ENCODE data around the gene VIL1. TPM values are rescaled to one million over a fixed set of nuclear protein-coding genes. Genes with fewer than 3 reads are reported as not detected.

The VIL1 gene
- total RNA-seq (9.0 TPM), polyA plus RNA-seq (ENCODE audit: insufficient read depth, low read depth, low replicate concordance) (10.5 TPM)
- long read RNA-seq, donor 1, full-length matches to known transcripts = 4 of 4 reads
- long read RNA-seq, donor 1, partial matches to known transcripts = 0 of 4 reads
- long read RNA-seq, donor 1, other reads (novel, unspliced or antisense) = 0 of 4 reads
- long read RNA-seq, donor 2, full-length matches to known transcripts = 2 of 19 reads
- long read RNA-seq, donor 2, partial matches to known transcripts = 17 of 19 reads
- long read RNA-seq, donor 2, other reads (novel, unspliced or antisense) = 0 of 19 reads
- long read RNA-seq, donor 3, full-length matches to known transcripts = 3 of 3 reads
- long read RNA-seq, donor 3, partial matches to known transcripts = 0 of 3 reads
- long read RNA-seq, donor 3, other reads (novel, unspliced or antisense) = 0 of 3 reads
- long read RNA-seq, donor 4, full-length matches to known transcripts = 1 of 1 reads
- long read RNA-seq, donor 4, partial matches to known transcripts = 0 of 1 reads
- long read RNA-seq, donor 4, other reads (novel, unspliced or antisense) = 0 of 1 reads
- long read RNA-seq, donor 5 = 0 reads
- long read RNA-seq, donor 6, full-length matches to known transcripts = 1 of 1 reads
- long read RNA-seq, donor 6, partial matches to known transcripts = 0 of 1 reads
- long read RNA-seq, donor 6, other reads (novel, unspliced or antisense) = 0 of 1 reads
- long read RNA-seq, donor 7, partial matches to known transcripts = 5 of 5 reads
- long read RNA-seq, donor 7, other reads (novel, unspliced or antisense) = 0 of 5 reads
- long read RNA-seq, donor 8, full-length matches to known transcripts = 1 of 1 reads
- long read RNA-seq, donor 8, partial matches to known transcripts = 0 of 1 reads
- long read RNA-seq, donor 8, other reads (novel, unspliced or antisense) = 0 of 1 reads
- long read RNA-seq, donor 9 = 0 reads
- long read RNA-seq, donor 10, full-length matches to known transcripts = 1 of 27 reads
- long read RNA-seq, donor 10, partial matches to known transcripts = 26 of 27 reads
- long read RNA-seq, donor 10, other reads (novel, unspliced or antisense) = 0 of 27 reads

DNA sequence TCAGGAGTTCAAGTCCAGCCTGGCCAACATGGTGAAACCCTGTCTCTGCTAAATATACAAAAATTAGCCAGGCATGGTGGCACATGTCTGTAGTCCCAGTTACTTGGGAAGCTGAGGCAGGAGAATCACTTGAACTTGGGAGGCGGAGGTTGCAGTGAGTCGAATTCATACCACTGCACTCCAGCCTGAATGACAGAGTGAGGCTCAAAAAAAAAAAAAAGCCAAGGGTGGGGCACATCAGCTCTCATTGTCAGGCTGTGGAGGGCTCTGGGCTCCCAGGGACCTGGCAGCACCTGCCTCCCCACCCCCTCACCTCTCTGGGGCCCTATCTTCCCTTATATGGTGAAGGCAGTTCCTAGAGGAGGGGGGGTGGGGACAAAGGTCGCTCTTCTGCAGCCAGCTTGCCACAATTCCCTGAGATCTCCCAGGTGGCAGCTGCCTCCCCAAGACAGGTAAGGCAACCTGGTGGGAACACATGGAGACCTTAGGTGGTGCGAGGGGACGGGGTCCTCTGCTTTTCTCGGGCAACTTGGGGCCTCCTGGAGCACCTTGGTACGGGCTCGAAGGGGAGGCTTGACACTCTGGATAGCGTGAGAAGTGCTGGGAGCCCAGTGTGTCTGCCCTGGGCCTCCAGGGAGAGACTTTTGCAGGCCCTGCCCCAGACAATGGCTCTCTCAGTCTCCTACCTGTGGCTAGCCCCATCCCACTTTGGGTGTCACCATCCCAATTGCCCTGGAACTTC lies at the start of gene VIL1:
TSS of gene VIL1 (plus strand) at position 407 of the 742 bp plus-strand sequence. CDS start 4,656 bp downstream, outside the sequence.
- DNase-seq (peak in 3 of 5 donors; percentile 15 to 59 (median 55)), FAIRE-seq (no peak)
- peak within 1 kb of the TSS in 1 of 2 donors; percentile 32 for H3K27ac ChIP-seq (ENCODE audit: low read depth in 2 of 2, low read length in 2 of 2)
- TF ChIP-seq, protein P1, sequence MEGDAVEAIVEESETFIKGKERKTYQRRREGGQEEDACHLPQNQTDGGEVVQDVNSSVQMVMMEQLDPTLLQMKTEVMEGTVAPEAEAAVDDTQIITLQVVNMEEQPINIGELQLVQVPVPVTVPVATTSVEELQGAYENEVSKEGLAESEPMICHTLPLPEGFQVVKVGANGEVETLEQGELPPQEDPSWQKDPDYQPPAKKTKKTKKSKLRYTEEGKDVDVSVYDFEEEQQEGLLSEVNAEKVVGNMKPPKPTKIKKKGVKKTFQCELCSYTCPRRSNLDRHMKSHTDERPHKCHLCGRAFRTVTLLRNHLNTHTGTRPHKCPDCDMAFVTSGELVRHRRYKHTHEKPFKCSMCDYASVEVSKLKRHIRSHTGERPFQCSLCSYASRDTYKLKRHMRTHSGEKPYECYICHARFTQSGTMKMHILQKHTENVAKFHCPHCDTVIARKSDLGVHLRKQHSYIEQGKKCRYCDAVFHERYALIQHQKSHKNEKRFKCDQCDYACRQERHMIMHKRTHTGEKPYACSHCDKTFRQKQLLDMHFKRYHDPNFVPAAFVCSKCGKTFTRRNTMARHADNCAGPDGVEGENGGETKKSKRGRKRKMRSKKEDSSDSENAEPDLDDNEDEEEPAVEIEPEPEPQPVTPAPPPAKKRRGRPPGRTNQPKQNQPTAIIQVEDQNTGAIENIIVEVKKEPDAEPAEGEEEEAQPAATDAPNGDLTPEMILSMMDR (IDR thresholded peaks at IDR 0.05; ENCODE audit: borderline replicate concordance, extremely low read depth, insufficient read depth) = no peak
- intact Hi-C loops (cut with DNase I) = no loop called here
- no peaks in the 10 kb centered on the region for H3K36me3 ChIP-seq (ENCODE audit: control insufficient read depth in 2 of 3, insufficient read depth in 3 of 3, low read length in 3 of 3)
- peak within 1 kb of the TSS in 1 of 3 donors; percentile 52 for H3K4me3 ChIP-seq (ENCODE audit: low read length in 3 of 3)
- H3K9me3 ChIP-seq (ENCODE audit: control insufficient read depth in 2 of 3, insufficient read depth in 1 of 3, low read length in 3 of 3) = no peaks in the 10 kb centered on the region
- H3K9ac ChIP-seq (ENCODE audit: low read length in 3 of 3) = peak within 1 kb of the TSS in 1 of 3 donors; percentile 26
- no peaks in the 10 kb centered on the region for H3K27me3 ChIP-seq (ENCODE audit: control insufficient read depth, insufficient read depth, low read length)
- H3K4me1 ChIP-seq (ENCODE audit: control insufficient read depth in 2 of 3, insufficient read depth in 2 of 3, low read depth in 1 of 3, low read length in 3 of 3) = no peaks in the 10 kb centered on the region

DNA sequence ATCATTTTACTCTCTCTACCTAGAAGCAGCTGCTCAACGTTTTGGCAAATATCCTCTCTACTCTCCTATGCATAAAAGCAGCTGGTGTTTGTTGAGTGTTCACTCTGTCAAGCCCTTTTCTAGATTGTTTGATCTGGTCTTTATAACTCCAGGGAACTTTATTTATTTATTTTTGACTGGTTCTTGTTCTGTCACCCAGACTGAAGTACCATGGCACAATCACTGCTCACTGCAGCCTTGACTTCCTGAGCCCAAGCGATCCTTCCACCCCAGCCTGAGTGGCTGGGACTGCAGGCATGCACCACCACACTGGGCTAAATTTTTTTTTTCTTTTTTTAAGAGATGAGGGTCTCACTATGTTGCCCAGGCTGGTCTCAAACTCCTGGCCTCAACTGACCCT lies 49.6 kb upstream of the VIL1 start:
- TF ChIP-seq, protein P1 (IDR thresholded peaks at IDR 0.05; ENCODE audit: borderline replicate concordance, extremely low read depth, insufficient read depth) = no peak
- intact Hi-C loops (cut with DNase I) = no loop called here
- Histone ChIP-seq H3K27me3 (ENCODE audit: control insufficient read depth, insufficient read depth, low read length) (no peaks in the 10 kb centered on the region), H3K4me3 (ENCODE audit: low read length in 3 of 3) (no peak overlapping the region), H3K9ac (ENCODE audit: low read length in 3 of 3) (no peak overlapping the region), H3K4me1 (ENCODE audit: control insufficient read depth in 2 of 3, insufficient read depth in 2 of 3, low read depth in 1 of 3, low read length in 3 of 3) (peaks cover 0 to 8% (median 0%) of the 10 kb centered on the region in 3 donors), H3K27ac (ENCODE audit: low read depth in 2 of 2, low read length in 2 of 2) (peak overlapping the region in 1 of 2 donors; percentile 78), H3K36me3 (ENCODE audit: control insufficient read depth in 2 of 3, insufficient read depth in 3 of 3, low read length in 3 of 3) (no peaks in the 10 kb centered on the region), H3K9me3 (ENCODE audit: control insufficient read depth in 2 of 3, insufficient read depth in 1 of 3, low read length in 3 of 3) (peaks cover 0 to 6% (median 0%) of the 10 kb centered on the region in 3 donors)
- FAIRE-seq (no peak), DNase-seq (peak in 1 of 5 donors; percentile 22)

DNA sequence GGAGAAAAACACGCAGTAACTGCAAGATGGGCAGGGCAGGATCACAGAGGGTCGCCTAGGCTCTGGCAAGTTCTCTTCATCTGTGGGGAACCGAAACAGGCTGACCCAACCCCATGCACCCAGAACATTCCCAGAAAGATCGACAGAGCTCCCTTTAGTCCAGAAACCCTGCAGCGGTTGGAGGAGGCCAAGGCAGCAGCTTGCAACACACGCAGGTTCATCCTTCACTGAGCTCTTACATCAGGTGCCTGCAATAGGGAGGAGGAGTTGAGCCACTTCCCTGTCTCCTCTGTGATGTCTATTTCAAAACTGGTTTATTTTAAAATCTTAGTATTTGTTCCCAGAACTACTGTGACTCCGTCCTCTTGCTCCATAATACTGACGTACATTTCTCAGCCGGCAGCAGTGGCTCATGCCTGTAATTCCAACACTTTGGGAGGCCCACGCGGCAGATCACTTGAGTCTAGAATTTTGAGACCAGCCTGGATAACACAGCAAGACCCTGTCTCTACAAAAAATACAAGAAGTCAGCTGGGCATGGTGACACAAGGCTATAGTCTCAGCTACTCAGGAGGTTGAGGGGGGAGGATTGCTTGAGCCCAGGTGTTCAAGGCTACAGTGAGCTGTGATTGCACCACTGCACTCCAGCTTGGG lies 48.4 kb upstream of the VIL1 start:
- TF ChIP-seq, protein P1 (IDR thresholded peaks at IDR 0.05; ENCODE audit: borderline replicate concordance, extremely low read depth, insufficient read depth) = no peak
- peaks cover 0 to 6% (median 0%) of the 10 kb centered on the region in 3 donors for H3K9me3 ChIP-seq (ENCODE audit: control insufficient read depth in 2 of 3, insufficient read depth in 1 of 3, low read length in 3 of 3)
- no peaks in the 10 kb centered on the region for H3K27me3 ChIP-seq (ENCODE audit: control insufficient read depth, insufficient read depth, low read length)
- intact Hi-C loops (cut with DNase I) = no loop called here
- H3K4me1 ChIP-seq (ENCODE audit: control insufficient read depth in 2 of 3, insufficient read depth in 2 of 3, low read depth in 1 of 3, low read length in 3 of 3) = peaks cover 0 to 8% (median 0%) of the 10 kb centered on the region in 3 donors
- DNase-seq = peak in 3 of 5 donors; percentile 37 to 81 (median 60)
- H3K4me3 ChIP-seq (ENCODE audit: low read length in 3 of 3) = no peak overlapping the region
- FAIRE-seq = no peak
- no peaks in the 10 kb centered on the region for H3K36me3 ChIP-seq (ENCODE audit: control insufficient read depth in 2 of 3, insufficient read depth in 3 of 3, low read length in 3 of 3)
- H3K9ac ChIP-seq (ENCODE audit: low read length in 3 of 3) = no peak overlapping the region
- H3K27ac ChIP-seq (ENCODE audit: low read depth in 2 of 2, low read length in 2 of 2) = peak overlapping the region in 1 of 2 donors; percentile 78

All from kidney (tissue), 22 donors.